ENCODE measurements around the gene PEX5. TPM values are rescaled to one million over a fixed set of nuclear protein-coding genes. Genes with fewer than 3 reads are reported as not detected.

PEX5 gene
- total and polyA plus RNA-seq, 2 of the 8 experiments (the other 6 are each of a cell fraction or from before 2014, with no cell fraction given) = 16.8 to 50.5 TPM

DNA sequence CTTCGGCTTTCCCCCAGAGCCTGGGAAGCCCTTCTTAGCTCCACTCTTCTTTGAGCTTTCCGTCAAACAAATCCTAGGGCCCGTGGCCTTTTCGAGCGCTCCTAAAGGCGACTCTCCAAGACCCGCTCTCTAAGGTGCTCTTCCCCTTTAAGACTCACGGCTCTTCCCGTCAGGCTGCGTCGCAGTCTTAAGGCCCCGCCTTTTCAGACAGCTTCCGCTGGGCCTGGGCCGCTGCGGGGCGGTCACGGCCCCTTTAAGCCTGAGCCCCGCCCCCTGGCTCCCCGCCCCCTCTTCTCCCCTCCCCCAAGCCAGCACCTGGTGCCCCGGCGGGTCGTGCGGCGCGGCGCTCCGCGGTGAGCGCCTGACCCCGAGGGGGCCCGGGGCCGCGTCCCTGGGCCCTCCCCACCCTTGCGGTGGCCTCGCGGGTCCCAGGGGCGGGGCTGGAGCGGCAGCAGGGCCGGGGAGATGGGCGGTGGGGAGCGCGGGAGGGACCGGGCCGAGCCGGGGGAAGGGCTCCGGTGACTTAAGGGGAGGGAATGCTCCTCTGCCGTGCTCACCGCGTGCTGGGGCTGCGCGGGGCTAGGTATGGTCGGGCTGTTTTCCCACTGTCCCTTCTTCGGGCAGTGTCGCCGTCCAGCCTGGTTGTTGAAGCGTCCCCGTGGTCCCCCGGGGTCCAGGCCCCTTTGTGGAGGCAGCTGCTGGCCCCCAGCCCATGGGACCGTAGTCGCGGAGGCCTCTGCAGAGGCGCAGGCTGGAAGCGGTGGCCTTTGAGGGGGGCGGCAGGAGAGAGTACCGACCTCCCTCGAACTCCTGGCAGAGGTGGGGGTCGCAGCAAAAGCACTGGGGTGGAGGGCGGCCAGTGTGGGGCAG, at the start of gene PEX5 (continued):
- TF ChIP-seq SIRT6 (IDR thresholded peaks at IDR 0.05; ENCODE audit: low read length) (no peak), BCL11A (IDR thresholded peaks at IDR 0.05; ENCODE audit: low read depth in 2 of 2, low read length in 2 of 2) (no peak), RBBP5 (IDR thresholded peaks at IDR 0.05; ENCODE audit: borderline replicate concordance, low read depth, low read length) (peak; percentile 41; the same call in 1 of the 2 replicates), GTF2F1 (IDR thresholded peaks at IDR 0.05; ENCODE audit: borderline replicate concordance, low read depth, low read length) (no peak), POU5F1 (IDR thresholded peaks at IDR 0.05; ENCODE audit: low read depth, low read length) (no peak), JUND (IDR thresholded peaks at IDR 0.05; ENCODE audit: low read length) (no peak), CBX8 (IDR thresholded peaks at IDR 0.05; ENCODE audit: borderline replicate concordance, low read depth, low read length) (no peak), KDM4A (IDR thresholded peaks at IDR 0.05; ENCODE audit: low read depth, low read length, severe bottlenecking) (peak; percentile 29), MAFK (IDR thresholded peaks at IDR 0.05; ENCODE audit: low read depth, low read length) (no peak), FOSL1 (IDR thresholded peaks at IDR 0.05; ENCODE audit: insufficient read depth, low read depth, low read length) (no peak), CTBP2 (IDR thresholded peaks at IDR 0.05; ENCODE audit: borderline replicate concordance, insufficient read depth, insufficient read length, low read length) (no peak), RAD21 (IDR thresholded peaks at IDR 0.05 in 1 of 2, conservative IDR thresholded peaks at IDR 0.05 in 1 of 2; ENCODE audit: low read depth in 2 of 2, low read length in 2 of 2) (no peak), SP1 (IDR thresholded peaks at IDR 0.05; ENCODE audit: low read depth, low read length) (peak; percentile 78), CBX5 (IDR thresholded peaks at IDR 0.05; ENCODE audit: low read depth, low read length) (no peak), SIN3A (conservative IDR thresholded peaks at IDR 0.05 in 1 of 2, IDR thresholded peaks at IDR 0.05 in 1 of 2; ENCODE audit: low read depth in 1 of 2, low read length in 2 of 2) (peak in 1 of 2 experiments; percentile 82; a peak in 2 of 4 replicates), EZH2 (IDR thresholded peaks at IDR 0.05; ENCODE audit: low read depth, low read length, severe bottlenecking) (no peak), ASH2L (IDR thresholded peaks at IDR 0.05; ENCODE audit: low read length) (peak; percentile 80), POLR2A (IDR thresholded peaks at IDR 0.05; ENCODE audit: control extremely low read depth in 1 of 2, low read depth in 2 of 2, low read length in 2 of 2) (peak in 1 of 2 experiments; percentile 49; a peak in 1 of 3 replicates), TAF7 (optimal IDR thresholded peaks at IDR 0.05; ENCODE audit: borderline replicate concordance, low read depth, low read length) (peak; percentile 29)
- TF ChIP-seq, protein P1, sequence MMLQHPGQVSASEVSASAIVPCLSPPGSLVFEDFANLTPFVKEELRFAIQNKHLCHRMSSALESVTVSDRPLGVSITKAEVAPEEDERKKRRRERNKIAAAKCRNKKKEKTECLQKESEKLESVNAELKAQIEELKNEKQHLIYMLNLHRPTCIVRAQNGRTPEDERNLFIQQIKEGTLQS (IDR thresholded peaks at IDR 0.05; ENCODE audit: insufficient read depth, low read depth, low read length) = no peak
